Measurements from ENCODE around the gene RPS24.
"Not testable (repeated sequence)": the region's sequence is repeated elsewhere in the genome, so short reads cannot be mapped to it uniquely, and the experiment has no call there.

Gene RPS24

GRCh38 chr10:78053211-78053868, 19.7 kb downstream of the RPS24 start:
- DNase-seq (ENCODE audit: low read depth), result no peak

DNA sequence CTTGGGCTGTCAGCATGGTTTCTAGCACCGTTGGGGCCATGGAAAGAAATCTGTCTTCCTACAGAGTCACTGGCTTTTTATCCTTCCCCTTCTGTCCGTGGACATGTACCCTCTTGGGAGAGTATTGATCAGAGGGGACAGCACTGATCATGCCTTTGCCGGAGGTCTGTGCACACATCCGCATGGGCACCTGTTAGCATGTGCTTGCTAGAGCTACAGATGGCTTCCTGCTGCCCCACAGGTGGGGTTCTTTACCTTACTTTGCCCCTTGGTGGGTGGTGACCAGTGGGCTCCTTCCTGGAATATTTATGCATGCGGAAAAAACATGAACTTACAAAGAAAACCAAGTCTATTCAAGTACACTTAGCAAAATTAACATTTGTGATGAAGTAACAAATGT, 24.9 kb downstream of the RPS24 start:
- DNase-seq (ENCODE audit: low read depth), result no peak

DNA sequence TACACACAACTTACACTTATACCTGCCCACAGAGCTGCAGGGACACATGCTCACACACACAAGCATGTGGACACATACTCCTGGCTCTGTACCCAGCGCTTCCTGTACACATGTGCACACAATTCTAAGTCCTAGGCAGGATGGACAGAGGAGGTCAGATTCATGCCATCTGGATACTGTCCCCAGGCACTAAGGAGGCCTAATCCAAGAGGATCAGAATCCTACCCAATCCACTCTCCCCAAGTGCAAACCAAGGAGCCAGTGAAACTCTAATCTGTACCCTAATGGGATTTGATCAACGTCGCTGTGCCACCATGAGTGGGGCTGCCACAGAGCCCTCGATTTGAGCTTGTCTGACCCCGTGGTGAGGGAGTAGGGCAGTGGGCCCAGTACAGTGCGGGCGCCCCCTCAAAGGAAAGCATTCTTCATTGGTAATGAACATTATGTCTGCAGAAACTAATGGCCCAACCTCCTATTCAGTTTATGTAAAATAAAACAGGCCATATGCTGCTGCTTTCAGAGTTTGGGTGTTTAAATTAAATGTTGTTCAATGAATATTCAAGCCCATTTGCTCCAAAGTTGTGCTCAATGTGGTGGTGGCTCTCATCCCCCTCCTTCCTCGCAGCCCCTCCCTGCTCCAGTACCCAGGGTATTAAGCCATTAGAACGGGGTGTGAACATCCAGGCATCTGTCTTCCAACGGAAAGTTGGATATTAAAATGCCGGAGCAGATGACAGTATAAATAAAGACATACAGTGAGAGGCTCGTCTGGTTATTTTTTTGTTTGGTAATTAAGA, 26.4 kb downstream of the RPS24 start:
- no peak for DNase-seq (ENCODE audit: low read depth)

DNA sequence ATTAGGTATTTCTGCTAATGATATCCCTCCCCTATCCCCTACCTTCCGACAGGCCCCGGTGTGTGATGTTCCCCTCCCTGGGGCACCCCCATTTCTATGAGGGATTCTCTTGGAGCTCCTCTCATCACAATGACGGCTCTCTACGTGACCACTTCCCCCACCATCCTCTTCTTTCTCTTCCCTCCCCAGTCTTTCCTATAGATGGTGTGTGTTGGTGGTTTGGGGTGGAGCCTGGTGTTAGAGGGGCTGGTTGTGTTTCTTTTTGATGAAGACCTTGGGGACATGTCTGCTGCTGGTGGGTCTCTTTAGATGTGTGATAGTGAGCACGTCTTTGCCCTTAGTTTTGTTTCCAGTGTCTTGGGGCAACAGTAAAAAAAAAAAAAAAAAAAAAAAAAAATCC, 28.6 kb downstream of the RPS24 start:
- no peak for DNase-seq (ENCODE audit: low read depth)

DNA sequence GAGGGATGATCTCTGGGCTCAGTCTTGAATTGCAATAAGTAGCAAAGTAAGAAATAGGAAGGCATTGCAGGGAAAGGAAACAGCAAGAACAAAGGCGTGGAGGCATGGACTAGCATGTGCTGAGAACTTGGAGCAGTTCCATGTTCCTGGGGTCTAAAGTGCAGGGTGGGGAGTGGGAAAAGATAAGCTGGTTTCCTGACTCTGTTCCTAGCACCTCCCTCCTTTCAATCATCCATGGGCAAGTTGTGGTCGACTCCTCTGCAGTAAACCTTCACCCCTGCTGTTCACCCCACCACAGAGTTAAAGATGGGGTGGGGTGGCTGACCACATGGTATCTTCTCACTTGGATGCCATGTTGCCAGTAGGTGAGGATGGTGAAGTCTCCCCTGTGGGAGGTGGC, 29.6 kb downstream of the RPS24 start:
- no peak for DNase-seq (ENCODE audit: low read depth)

- not testable (repeated sequence) for DNase-seq (ENCODE audit: low read depth)
Measured at GRCh38 chr10:78064919-78065318, 31.3 kb downstream of the RPS24 start.

- no peak for DNase-seq (ENCODE audit: low read depth)
Measured at GRCh38 chr10:78065611-78066010, 31.9 kb downstream of the RPS24 start.

DNA sequence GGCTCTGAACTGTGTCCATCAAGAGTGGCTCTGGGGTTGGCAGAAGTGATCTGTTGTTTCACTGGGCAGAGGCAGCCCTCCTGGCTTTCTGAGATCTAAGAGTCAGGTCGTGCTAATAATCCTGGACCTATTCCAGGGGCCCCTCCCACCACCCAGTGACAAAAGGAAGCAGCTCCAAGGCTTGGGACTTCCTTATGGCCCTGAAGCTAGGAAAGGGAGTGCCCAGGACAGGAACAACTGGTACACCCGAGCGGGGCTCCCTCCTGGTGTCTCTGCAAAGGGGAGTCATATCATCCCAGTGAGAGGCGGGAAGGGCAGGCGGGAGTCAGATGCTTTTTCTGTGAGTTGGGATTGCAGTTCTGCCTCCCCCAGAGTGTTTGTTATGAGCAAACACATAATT, 32.3 kb downstream of the RPS24 start:
- no peak for DNase-seq (ENCODE audit: low read depth)

DNA sequence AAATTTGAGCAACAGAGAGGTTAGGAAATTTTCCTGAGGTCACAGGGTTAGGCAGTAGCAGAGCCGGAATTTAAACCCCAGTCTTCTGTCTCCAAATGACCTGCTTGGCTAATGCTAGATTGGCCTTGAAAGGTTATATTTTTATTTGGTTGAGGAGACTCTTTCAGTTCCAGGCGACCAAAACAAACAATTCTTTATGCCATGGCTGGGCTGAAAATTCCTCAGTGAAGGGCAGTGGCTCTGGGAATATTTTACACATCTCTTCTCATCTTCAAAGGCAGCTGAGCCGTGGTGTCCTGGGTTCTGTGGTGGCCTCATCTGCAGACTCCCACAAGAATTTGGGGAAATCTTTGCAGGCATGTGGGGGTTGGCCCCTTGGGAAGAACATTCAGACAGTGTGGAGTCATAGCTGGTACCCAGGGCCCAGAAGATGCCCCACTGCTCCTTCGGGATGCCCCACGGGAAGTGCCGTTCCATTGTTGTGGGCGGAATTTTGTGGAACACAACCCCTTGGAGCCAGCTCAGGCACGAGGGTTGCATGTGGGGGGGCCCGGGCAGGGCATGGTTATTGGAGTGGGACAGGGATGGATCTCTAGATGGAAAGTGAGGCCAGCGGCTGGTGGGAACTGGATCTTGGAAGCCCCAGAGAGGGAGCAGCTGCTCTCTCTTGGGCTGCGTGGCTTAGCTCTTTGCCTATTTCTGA, 33.2 kb downstream of the RPS24 start:
- DNase-seq (ENCODE audit: low read depth), result no peak

DNA sequence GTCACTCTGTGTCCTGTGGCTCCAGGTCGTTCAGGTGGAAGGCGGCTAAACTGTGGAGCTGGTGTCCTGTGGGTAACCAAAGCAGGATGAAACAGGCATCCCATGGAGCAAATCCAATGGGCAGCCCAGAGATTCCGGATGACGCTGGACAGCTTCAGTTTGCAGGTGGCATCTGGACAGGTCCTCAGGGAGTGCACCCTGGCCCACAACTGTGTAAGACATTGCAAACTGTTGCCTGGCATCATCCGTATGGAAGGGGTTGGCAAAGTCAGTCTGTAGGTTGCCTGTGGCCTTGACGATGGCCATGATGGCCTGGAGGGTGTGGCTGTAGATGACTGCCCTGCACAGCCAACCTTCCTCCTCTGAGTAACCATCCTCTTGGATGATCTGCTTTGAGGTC, 35.5 kb downstream of the RPS24 start:
- DNase-seq (ENCODE audit: low read depth), result no peak

DNA sequence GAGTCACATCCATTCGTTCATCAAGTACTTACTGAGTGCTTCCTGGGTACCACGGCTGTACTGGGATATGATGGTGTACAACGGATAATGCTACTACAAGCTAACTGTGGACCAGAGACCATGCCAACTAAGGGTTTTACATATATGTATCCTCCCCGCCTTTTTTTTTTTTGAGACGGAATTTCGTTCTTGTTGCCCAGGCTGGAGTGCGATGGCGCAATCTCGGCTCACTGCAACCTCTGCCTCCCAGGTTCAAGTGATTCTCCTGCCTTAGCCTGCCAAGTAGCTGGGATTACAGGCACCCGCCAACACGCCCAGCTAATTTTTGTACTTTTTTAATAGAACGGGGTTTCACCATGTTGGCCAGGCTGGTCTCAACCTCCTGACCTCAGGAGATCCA, 36.4 kb downstream of the RPS24 start:
- not testable (repeated sequence) for DNase-seq (ENCODE audit: low read depth)

- no peak for DNase-seq (ENCODE audit: low read depth)
Measured at GRCh38 chr10:78070726-78071125, 37.1 kb downstream of the RPS24 start.

DNA sequence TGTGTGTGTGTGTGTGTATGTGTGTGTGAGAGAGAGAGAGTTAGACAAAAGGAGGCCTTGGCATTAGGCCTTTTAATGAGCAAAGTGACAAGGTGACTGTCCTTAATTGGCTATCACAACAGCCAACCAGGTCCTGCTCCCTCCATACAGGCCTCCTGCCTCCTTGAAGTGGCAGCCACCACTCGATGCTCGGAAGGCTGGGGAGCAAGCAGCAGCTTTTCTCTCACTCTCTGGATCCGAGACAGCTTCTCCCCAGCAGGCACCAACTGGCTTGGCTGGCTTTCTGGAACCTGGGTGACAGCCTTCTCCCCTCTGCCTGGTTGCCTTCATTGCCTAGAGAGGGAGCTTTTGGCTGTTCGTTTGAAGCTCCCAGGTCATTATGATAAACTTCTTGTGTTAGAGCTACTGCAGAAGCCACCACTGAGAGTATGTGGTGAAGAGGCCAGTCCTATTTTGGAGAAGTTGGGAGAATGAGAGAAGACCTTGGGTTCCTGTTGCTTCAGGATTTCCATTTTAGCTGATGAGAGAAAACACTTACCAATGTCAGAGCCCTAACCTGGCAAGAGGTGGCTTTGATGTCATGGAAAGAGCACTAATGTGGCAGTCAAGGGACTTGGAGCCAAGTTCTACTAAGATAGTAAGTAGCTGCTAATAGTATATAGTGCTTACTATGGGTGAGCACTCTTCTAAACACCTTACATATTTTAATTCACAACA, 37.6 kb downstream of the RPS24 start:
- DNase-seq (ENCODE audit: low read depth), result no peak

- DNase-seq (ENCODE audit: low read depth), result no peak
Measured at GRCh38 chr10:78071857-78072179, 38.2 kb downstream of the RPS24 start.

- DNase-seq (ENCODE audit: low read depth), result no peak
Measured at GRCh38 chr10:78072504-78072903, 38.8 kb downstream of the RPS24 start.

DNA sequence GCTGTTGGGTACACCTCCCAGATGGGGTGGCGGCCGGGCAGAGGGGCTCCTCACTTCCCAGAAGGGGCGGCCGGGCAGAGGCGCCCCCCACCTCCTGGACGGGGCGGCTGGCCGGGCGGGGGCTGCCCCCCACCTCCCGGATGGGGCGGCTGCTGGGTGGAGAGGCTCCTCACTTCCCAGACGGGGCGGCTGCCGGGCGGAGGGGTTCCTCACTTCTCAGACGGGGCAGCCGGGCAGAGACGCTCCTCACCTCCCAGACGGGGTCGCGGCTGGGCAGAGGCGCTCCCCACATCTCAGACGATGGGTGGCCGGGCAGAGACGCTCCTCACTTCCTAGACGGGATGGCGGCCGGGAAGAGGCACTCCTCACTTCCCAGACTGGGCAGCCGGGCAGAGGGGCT, 42.1 kb downstream of the RPS24 start:
- not testable (repeated sequence) for DNase-seq (ENCODE audit: low read depth)

GRCh38 chr10:78078539-78079330, 45.1 kb downstream of the RPS24 start:
- DNase-seq (ENCODE audit: low read depth), result no peak

- DNase-seq (ENCODE audit: low read depth), result no peak
Measured at GRCh38 chr10:78079411-78079810, 45.7 kb downstream of the RPS24 start.

- no peak for DNase-seq (ENCODE audit: low read depth)
Measured at GRCh38 chr10:78081292-78081691, 47.6 kb downstream of the RPS24 start.

DNA sequence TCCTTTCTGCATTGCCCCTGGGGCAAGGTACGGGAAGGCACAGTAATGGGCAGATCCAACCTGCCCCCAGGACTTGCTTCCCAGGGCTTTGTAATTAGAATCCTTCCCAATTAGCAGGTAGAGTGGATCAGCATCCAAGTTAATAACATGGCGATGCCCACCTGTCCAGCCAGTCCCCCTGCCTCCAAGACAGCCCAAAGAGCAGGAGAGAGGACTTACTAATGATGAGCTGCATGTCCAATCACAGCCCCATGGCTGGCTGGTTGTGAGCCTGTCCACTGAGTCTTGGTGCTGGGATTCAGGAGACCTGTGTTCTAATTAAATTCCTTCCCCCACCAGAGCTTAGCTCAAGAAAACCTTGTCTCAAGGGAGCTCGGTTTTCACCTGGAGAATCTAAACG, 49.0 kb downstream of the RPS24 start:
- no peak for DNase-seq (ENCODE audit: low read depth)
